BLaER1 (cell line): ENCODE measurements around the gene ARSB.

ENCODE experiments used
- H3K27ac ChIP-seq: shearing (Covaris generic); formaldehyde crosslinking; 2 replicates; pipeline ENCODE4 v1.8.1; 2022
- H3K27me3 ChIP-seq: shearing (Covaris generic); formaldehyde crosslinking; 2 replicates; pipeline ENCODE4 v1.8.1; 2022
- H3K36me3 ChIP-seq: shearing (Covaris generic); formaldehyde crosslinking; 2 replicates; pipeline ENCODE4 v1.8.1; 2022
- H3K4me1 ChIP-seq: shearing (Covaris generic); formaldehyde crosslinking; 2 replicates; pipeline ENCODE4 v1.8.1; 2022
- H3K4me2 ChIP-seq: shearing (Covaris generic); formaldehyde crosslinking; 2 replicates; pipeline ENCODE4 v1.8.1; 2022
- H3K4me3 ChIP-seq: shearing (Covaris generic); formaldehyde crosslinking; 2 replicates; pipeline ENCODE4 v1.8.1; 2022
- H3K9ac ChIP-seq: shearing (Covaris generic); formaldehyde crosslinking; 2 replicates; pipeline ENCODE4 v1.8.1; 2022
- H3K9me3 ChIP-seq: shearing (Covaris generic); formaldehyde crosslinking; 2 replicates; pipeline ENCODE4 v1.8.1; 2022
- H4K20me1 ChIP-seq: shearing (Covaris generic); formaldehyde crosslinking; 2 replicates; pipeline ENCODE4 v1.8.1; 2022
- Cebpa-rat ChIP-seq: shearing (Covaris generic); IDR thresholded peaks from 2 replicates; pipeline ENCODE4 v1.8.1; 2022

Gene ARSB

GRCh38 chr5:78785454-78785853 lies 199.7 kb downstream of the ARSB start:
- H3K9ac ChIP-seq: no peak overlapping the region
- H3K27ac ChIP-seq: no peak overlapping the region
- H4K20me1 ChIP-seq: no peaks in the 10 kb centered on the region
- peaks cover 12% of the 10 kb centered on the region; the same call in 1 of the 2 replicates for H3K36me3 ChIP-seq
- no peaks in the 10 kb centered on the region for H3K27me3 ChIP-seq
- no peaks in the 10 kb centered on the region for H3K9me3 ChIP-seq
- no peak for TF ChIP-seq Cebpa-rat
- no peaks in the 10 kb centered on the region for H3K4me1 ChIP-seq
- no peak overlapping the region for H3K4me2 ChIP-seq
- no peak overlapping the region for H3K4me3 ChIP-seq

GRCh38 chr5:78783434-78784130 lies 201.5 kb downstream of the ARSB start:
- no peak overlapping the region for H3K9ac ChIP-seq
- no peaks in the 10 kb centered on the region for H3K4me1 ChIP-seq
- H4K20me1 ChIP-seq: no peaks in the 10 kb centered on the region
- no peak overlapping the region for H3K4me3 ChIP-seq
- no peak overlapping the region for H3K4me2 ChIP-seq
- no peak overlapping the region for H3K27ac ChIP-seq
- H3K36me3 ChIP-seq: peaks cover 23% of the 10 kb centered on the region; the same call in 1 of the 2 replicates
- H3K27me3 ChIP-seq: no peaks in the 10 kb centered on the region
- H3K9me3 ChIP-seq: no peaks in the 10 kb centered on the region
- no peak for TF ChIP-seq Cebpa-rat

- TF ChIP-seq Cebpa-rat: no peak
- no peaks in the 10 kb centered on the region for H4K20me1 ChIP-seq
- H3K4me1 ChIP-seq: no peaks in the 10 kb centered on the region
- H3K36me3 ChIP-seq: peaks cover 23% of the 10 kb centered on the region; the same call in 1 of the 2 replicates
- H3K27ac ChIP-seq: no peak overlapping the region
- no peak overlapping the region for H3K4me3 ChIP-seq
- H3K27me3 ChIP-seq: no peaks in the 10 kb centered on the region
- no peak overlapping the region for H3K9ac ChIP-seq
- H3K9me3 ChIP-seq: no peaks in the 10 kb centered on the region
- no peak overlapping the region for H3K4me2 ChIP-seq
Observed at GRCh38 chr5:78782728-78783127, 202.4 kb downstream of the ARSB start.

- H3K4me1 ChIP-seq: no peaks in the 10 kb centered on the region
- peaks cover 23% of the 10 kb centered on the region; the same call in 1 of the 2 replicates for H3K36me3 ChIP-seq
- H3K4me2 ChIP-seq: no peak overlapping the region
- no peaks in the 10 kb centered on the region for H3K27me3 ChIP-seq
- H3K27ac ChIP-seq: no peak overlapping the region
- no peak overlapping the region for H3K9ac ChIP-seq
- H4K20me1 ChIP-seq: no peaks in the 10 kb centered on the region
- no peak overlapping the region for H3K4me3 ChIP-seq
- no peak for TF ChIP-seq Cebpa-rat
- no peaks in the 10 kb centered on the region for H3K9me3 ChIP-seq
Observed at GRCh38 chr5:78781611-78782286, 203.4 kb downstream of the ARSB start.

GRCh38 chr5:78779771-78780616 lies 205.1 kb downstream of the ARSB start:
- H3K27me3 ChIP-seq: no peaks in the 10 kb centered on the region
- no peak overlapping the region for H3K4me3 ChIP-seq
- H3K9ac ChIP-seq: no peak overlapping the region
- no peaks in the 10 kb centered on the region for H3K9me3 ChIP-seq
- H3K36me3 ChIP-seq: peaks cover 23% of the 10 kb centered on the region; the same call in 1 of the 2 replicates
- no peaks in the 10 kb centered on the region for H3K4me1 ChIP-seq
- no peaks in the 10 kb centered on the region for H4K20me1 ChIP-seq
- no peak overlapping the region for H3K27ac ChIP-seq
- TF ChIP-seq Cebpa-rat: no peak
- no peak overlapping the region for H3K4me2 ChIP-seq

- TF ChIP-seq Cebpa-rat: no peak
- Histone ChIP-seq H3K4me3 (no peak overlapping the region), H3K9me3 (no peaks in the 10 kb centered on the region), H3K27me3 (no peaks in the 10 kb centered on the region), H3K36me3 (peaks cover 23% of the 10 kb centered on the region; the same call in 1 of the 2 replicates), H3K4me1 (no peaks in the 10 kb centered on the region), H3K4me2 (no peak overlapping the region), H4K20me1 (no peaks in the 10 kb centered on the region), H3K9ac (no peak overlapping the region), H3K27ac (no peak overlapping the region)
Observed at GRCh38 chr5:78779262-78779661, 205.8 kb downstream of the ARSB start.

GRCh38 chr5:78778538-78778937 lies 206.6 kb downstream of the ARSB start:
- H3K27ac ChIP-seq: no peak overlapping the region

GRCh38 chr5:78777901-78778300 lies 207.2 kb downstream of the ARSB start:
- H3K36me3 ChIP-seq: peaks cover 23% of the 10 kb centered on the region; the same call in 1 of the 2 replicates
- TF ChIP-seq Cebpa-rat: no peak
- no peak overlapping the region for H3K9ac ChIP-seq
- H3K4me3 ChIP-seq: no peak overlapping the region
- H3K27ac ChIP-seq: no peak overlapping the region
- no peaks in the 10 kb centered on the region for H3K9me3 ChIP-seq
- H3K27me3 ChIP-seq: no peaks in the 10 kb centered on the region
- H3K4me1 ChIP-seq: no peaks in the 10 kb centered on the region
- no peaks in the 10 kb centered on the region for H4K20me1 ChIP-seq
- no peak overlapping the region for H3K4me2 ChIP-seq

More at GRCh38 chr5:78778538-78778937, 206.6 kb downstream of the ARSB start:
- H3K4me2 ChIP-seq: no peak overlapping the region
- H3K36me3 ChIP-seq: peaks cover 23% of the 10 kb centered on the region; the same call in 1 of the 2 replicates
- H3K4me1 ChIP-seq: no peaks in the 10 kb centered on the region
- no peak for TF ChIP-seq Cebpa-rat
- H3K4me3 ChIP-seq: no peak overlapping the region
- H4K20me1 ChIP-seq: no peaks in the 10 kb centered on the region
- no peaks in the 10 kb centered on the region for H3K9me3 ChIP-seq
- no peaks in the 10 kb centered on the region for H3K27me3 ChIP-seq
- H3K9ac ChIP-seq: no peak overlapping the region

GRCh38 chr5:78776637-78777036 lies 208.5 kb downstream of the ARSB start:
- H3K4me3 ChIP-seq: no peak overlapping the region
- peaks cover 6% of the 10 kb centered on the region; the same call in 1 of the 2 replicates for H3K4me1 ChIP-seq
- no peak overlapping the region for H3K9ac ChIP-seq
- H3K9me3 ChIP-seq: no peaks in the 10 kb centered on the region
- no peaks in the 10 kb centered on the region for H3K27me3 ChIP-seq
- no peak for TF ChIP-seq Cebpa-rat
- H3K27ac ChIP-seq: no peak overlapping the region
- H3K4me2 ChIP-seq: no peak overlapping the region
- peaks cover 23% of the 10 kb centered on the region; the same call in 1 of the 2 replicates for H3K36me3 ChIP-seq
- H4K20me1 ChIP-seq: no peaks in the 10 kb centered on the region
